ENCODE measurements around the gene AAK1. TPM values are rescaled to one million over a fixed set of nuclear protein-coding genes. Genes with fewer than 3 reads are reported as not detected.

Gene AAK1
- total and polyA plus RNA-seq, 7 donors = 7.8 to 95.2 (median 52.5) TPM

- peaks cover 66% of the 10 kb centered on the region for H3K4me1 ChIP-seq
- H3K27ac ChIP-seq = peak overlapping the region; percentile 70
- no peak for TF ChIP-seq CTCF (IDR thresholded peaks at IDR 0.05)
- intact Hi-C loops (cut with DNase I) = no loop called here
- peak overlapping the region; percentile 39 for H3K4me3 ChIP-seq
- 12 to 31% (median 15%) methylated on average over 3 of the region's 3 CpGs for WGBS, 3 donors
- H3K9me3 ChIP-seq = no peaks in the 10 kb centered on the region
- peak in 3 of 4 donors; percentile 25 to 42 (median 33) for ATAC-seq
- DNase-seq = no peak
- no peaks in the 10 kb centered on the region for H3K27me3 ChIP-seq (ENCODE audit: insufficient read depth in 3 of 3, low read length in 2 of 3)
- no peaks in the 10 kb centered on the region for H3K36me3 ChIP-seq (ENCODE audit: insufficient read depth in 1 of 2, low read depth in 1 of 2)
These were observed 60.9 kb downstream of the AAK1 start for GRCh38 chr2:69582582-69583176.

GRCh38 chr2:69581774-69582581, 61.6 kb downstream of the AAK1 start:
- no peak for DNase-seq
- ATAC-seq = no peak
- no peaks in the 10 kb centered on the region for H3K9me3 ChIP-seq
- intact Hi-C loops (cut with DNase I) = no loop called here
- H3K4me1 ChIP-seq = peaks cover 72% of the 10 kb centered on the region
- 57 to 68% (median 62%) methylated on average over 14 of the region's 14 CpGs for WGBS, 3 donors
- TF ChIP-seq CTCF (IDR thresholded peaks at IDR 0.05) = no peak
- H3K36me3 ChIP-seq (ENCODE audit: insufficient read depth in 1 of 2, low read depth in 1 of 2) = no peaks in the 10 kb centered on the region
- H3K27ac ChIP-seq = peak overlapping the region; percentile 70
- peak overlapping the region; percentile 39 for H3K4me3 ChIP-seq
- H3K27me3 ChIP-seq (ENCODE audit: insufficient read depth in 3 of 3, low read length in 2 of 3) = no peaks in the 10 kb centered on the region

- intact Hi-C loops (cut with DNase I) = no loop called here
- Histone ChIP-seq H3K4me1 (peaks cover 82% of the 10 kb centered on the region), H3K9me3 (no peaks in the 10 kb centered on the region), H3K27me3 (ENCODE audit: insufficient read depth in 3 of 3, low read length in 2 of 3) (no peaks in the 10 kb centered on the region), H3K36me3 (ENCODE audit: insufficient read depth in 1 of 2, low read depth in 1 of 2) (no peaks in the 10 kb centered on the region), H3K27ac (no peak overlapping the region), H3K4me3 (no peak overlapping the region)
- DNase-seq (no peak), ATAC-seq (no peak)
- WGBS, 3 donors = 85 to 92% (median 91%) methylated on average over 4 of the region's 4 CpGs
- no peak for TF ChIP-seq CTCF (IDR thresholded peaks at IDR 0.05)
These were observed 63.1 kb downstream of the AAK1 start for GRCh38 chr2:69580486-69580885.

GRCh38 chr2:69579536-69579935, 64.0 kb downstream of the AAK1 start:
- TF ChIP-seq CTCF (IDR thresholded peaks at IDR 0.05) = no peak
- Histone ChIP-seq H3K9me3 (no peaks in the 10 kb centered on the region), H3K36me3 (ENCODE audit: insufficient read depth in 1 of 2, low read depth in 1 of 2) (no peaks in the 10 kb centered on the region), H3K4me3 (no peak overlapping the region), H3K27me3 (ENCODE audit: insufficient read depth in 3 of 3, low read length in 2 of 3) (no peaks in the 10 kb centered on the region), H3K4me1 (peaks cover 84% of the 10 kb centered on the region), H3K27ac (no peak overlapping the region)
- no peak for ATAC-seq
- 89 to 93% (median 90%) methylated on average over 3 of the region's 3 CpGs for WGBS, 3 donors
- intact Hi-C loops (cut with DNase I) = loop anchor here in 1 of 2 donors (5.0 kb wide), 1 partner anchor 63 kb away; the partner anchor contains the start of gene AAK1
- DNase-seq = no peak

Measured in psoas muscle (tissue), 8 donors.